Body of pancreas (tissue), 4 donors: ENCODE results near the gene MRPL27. TPM values are rescaled to one million over a fixed set of nuclear protein-coding genes. Genes with fewer than 3 reads are reported as not detected.

ENCODE experiments used
- ATAC-seq: fragments of 150-250 bp; one replicate; pipeline ENCODE4 v1.9.1; 2016
- DNase-seq, 4 donors: peaks; one replicate each; pipeline ENCODE4 v3.0.0-alpha.2; 2019
- H3K27ac ChIP-seq, 4 donors: fragments of 200-600 bp; sonication (generic); 1 replicate in 3 of 4; 2 replicates in 1 of 4; pipeline versions ENCODE4 v1.5.1 to v1.6.1; 2016 to 2019; ENCODE audit warnings: mild to moderate bottlenecking in 1 of 4, mixed read lengths in 1 of 4, moderate library complexity in 1 of 4
- H3K27me3 ChIP-seq, 2 donors: fragments of 200-600 bp; sonication (generic); one replicate each; pipeline ENCODE4 v1.6.0; 2016; ENCODE audit warnings: mild to moderate bottlenecking in 1 of 2
- H3K36me3 ChIP-seq, 2 donors: fragments of 200-600 bp; sonication (generic); replicated peaks in 1 of 2; 2 replicates each; pipeline ENCODE4 v1.5.1; 2016; ENCODE audit warnings: low read depth in 2 of 2; ENCODE audit not compliant: insufficient read depth in 1 of 2
- H3K4me1 ChIP-seq: fragments of 200-600 bp; sonication (generic); one replicate; pipeline ENCODE4 v1.6.0; 2016
- H3K4me3 ChIP-seq, 2 donors: fragments of 200-600 bp; sonication (generic); 1 replicate in 1 of 2; 2 replicates in 1 of 2; pipeline ENCODE4 v1.5.1; 2016 to 2019
- H3K9me3 ChIP-seq, 3 donors: fragments of 200-600 bp; sonication (generic); 1 replicate in 2 of 3; 2 replicates in 1 of 3; pipeline ENCODE4 v1.5.1; 2016
- POLR2A ChIP-seq, 3 donors: fragments of 450-650 bp; IDR thresholded peaks; one replicate each; pipeline ENCODE4 v1.6.1; 2016; ENCODE audit warnings: antibody characterized with exemption in 3 of 3, mild to moderate bottlenecking in 2 of 3
- WGBS, 2 donors: methylation state at CpG; one replicate each; pipeline ENCODE4 v1.1.5; 2017; 5-methylcytosine and 5-hydroxymethylcytosine counted together
- intact Hi-C: fragments of 100-400 bp; cut with DNase I; formaldehyde crosslinking; loops from one replicate; pipeline ENCODE4 v1.15.1; 2023
- total RNA-seq, 2 donors: library from RNA; depleted of rRNA; stranded (reverse); fragments of >200 nt; gene quantifications; one replicate each; pipeline ENCODE4 v1.1.0, GENCODE V29; 2016
- TF ChIP-seq, protein P1 (sequence below), 7 experiments: fragments of 450-650 bp in 4 of 7; fragments of 200-600 bp in 3 of 7; sonication (generic) in 3 of 7; IDR thresholded peaks; one replicate each; pipeline ENCODE4 v1.5.1; 2016 to 2019; ENCODE audit warnings: antibody characterized with exemption in 7 of 7

Gene MRPL27
- total RNA-seq, 2 donors from 2014 or later: 26.5 to 31.3 TPM

DNA sequence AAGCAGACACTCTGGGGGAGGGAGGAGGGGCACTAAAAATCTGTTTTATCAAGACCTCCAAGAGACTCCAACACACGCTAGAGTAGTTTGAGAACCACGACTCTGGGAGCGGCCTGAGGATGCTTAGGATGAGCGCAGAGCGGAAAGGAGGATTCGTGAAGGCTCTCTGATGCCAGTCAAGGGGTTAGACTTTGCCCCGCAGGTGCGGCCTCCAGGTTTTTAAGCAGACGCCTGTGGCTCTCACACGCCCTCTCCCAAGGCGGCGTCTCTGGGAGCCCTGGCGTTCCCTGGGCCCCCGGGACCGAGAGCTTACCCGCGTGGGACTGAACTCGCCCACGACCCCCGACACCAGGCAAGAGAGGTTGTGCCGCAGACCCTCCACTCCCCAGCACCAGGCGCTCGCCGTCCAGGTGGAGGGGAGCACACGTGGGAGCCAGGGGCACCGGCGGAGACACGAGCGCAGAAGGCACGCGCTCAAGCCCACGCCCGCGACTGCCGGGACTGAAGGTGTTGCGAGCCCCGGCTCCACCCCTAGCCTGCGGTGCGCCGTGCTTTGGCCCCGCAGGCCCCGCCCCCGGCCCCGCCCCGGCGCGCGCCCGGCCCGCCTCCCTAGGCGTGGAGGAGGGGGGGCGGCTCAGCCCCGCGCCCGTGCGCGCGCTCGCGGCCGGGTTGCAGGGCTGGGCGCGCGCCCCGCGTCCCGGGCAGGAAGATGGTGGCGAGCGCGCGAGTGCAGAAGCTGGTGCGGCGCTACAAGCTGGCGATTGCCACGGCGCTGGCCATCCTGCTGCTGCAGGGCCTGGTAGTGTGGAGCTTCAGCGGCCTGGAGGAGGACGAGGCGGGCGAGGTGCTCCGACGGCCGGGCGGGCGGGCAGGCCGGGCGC is 27.3 kb downstream of the MRPL27 start, which contains the start of gene XYLT2:
XYLT2 (plus strand) TSS at position 695 of the 881 bp plus-strand sequence; CDS start at position 710, 15 bp downstream.
- Histone ChIP-seq H3K9me3 (no peaks in the 10 kb centered on the region), H3K27me3 (no peaks in the 10 kb centered on the region), H3K27ac (peak within 1 kb of the TSS; percentile 24 to 69 (median 47)), H3K4me3 (peak within 1 kb of the TSS; percentile 51 to 71), H3K4me1 (peaks cover 20% of the 10 kb centered on the region), H3K36me3 (no peaks in the 10 kb centered on the region)
- 0 to 2% methylated on average over 2 to 74 of the region's 87 CpGs for WGBS, 2 donors
- TF ChIP-seq POLR2A (IDR thresholded peaks at IDR 0.05): peak; percentile 39 to 62 (median 57)
- TF ChIP-seq, protein P1, sequence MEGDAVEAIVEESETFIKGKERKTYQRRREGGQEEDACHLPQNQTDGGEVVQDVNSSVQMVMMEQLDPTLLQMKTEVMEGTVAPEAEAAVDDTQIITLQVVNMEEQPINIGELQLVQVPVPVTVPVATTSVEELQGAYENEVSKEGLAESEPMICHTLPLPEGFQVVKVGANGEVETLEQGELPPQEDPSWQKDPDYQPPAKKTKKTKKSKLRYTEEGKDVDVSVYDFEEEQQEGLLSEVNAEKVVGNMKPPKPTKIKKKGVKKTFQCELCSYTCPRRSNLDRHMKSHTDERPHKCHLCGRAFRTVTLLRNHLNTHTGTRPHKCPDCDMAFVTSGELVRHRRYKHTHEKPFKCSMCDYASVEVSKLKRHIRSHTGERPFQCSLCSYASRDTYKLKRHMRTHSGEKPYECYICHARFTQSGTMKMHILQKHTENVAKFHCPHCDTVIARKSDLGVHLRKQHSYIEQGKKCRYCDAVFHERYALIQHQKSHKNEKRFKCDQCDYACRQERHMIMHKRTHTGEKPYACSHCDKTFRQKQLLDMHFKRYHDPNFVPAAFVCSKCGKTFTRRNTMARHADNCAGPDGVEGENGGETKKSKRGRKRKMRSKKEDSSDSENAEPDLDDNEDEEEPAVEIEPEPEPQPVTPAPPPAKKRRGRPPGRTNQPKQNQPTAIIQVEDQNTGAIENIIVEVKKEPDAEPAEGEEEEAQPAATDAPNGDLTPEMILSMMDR (IDR thresholded peaks at IDR 0.05): peak in 1 of 7 experiments; percentile 5
- intact Hi-C loops: no loop called here
- peak; percentile 95 for ATAC-seq
- peak; percentile 88 to 95 (median 90) for DNase-seq

DNA sequence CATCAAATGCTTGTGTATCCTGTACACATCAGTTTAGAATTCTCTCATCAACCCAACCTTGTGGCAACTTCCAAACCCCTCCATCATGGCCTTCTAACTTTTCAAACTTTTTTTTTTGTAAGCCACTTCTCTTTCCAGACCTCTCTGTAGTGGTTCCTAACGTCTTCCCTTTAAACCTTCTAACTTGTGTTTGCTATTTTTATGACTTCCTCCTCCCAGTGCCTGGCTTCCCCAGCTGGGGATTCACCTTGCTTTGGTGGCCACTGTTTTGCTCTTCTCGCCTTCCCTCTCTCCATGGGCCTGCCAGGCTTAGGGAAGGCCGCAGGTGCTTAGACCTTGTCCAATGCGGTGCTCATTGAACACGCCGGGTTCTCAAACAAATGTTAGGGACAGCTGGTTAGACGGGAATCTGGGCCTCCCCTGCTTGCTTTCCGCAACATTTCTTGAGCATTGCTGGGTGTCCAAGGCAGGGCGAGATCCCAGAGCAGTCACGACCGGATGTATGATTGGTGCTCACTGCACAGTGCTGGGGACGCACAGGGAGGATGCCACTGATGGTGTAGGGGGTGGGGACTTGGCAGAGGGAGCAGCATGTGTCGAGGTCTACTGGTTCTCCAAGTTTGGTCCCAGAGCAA is 28.1 kb downstream of the MRPL27 start:
- no peak for DNase-seq
- H3K27me3 ChIP-seq: no peaks in the 10 kb centered on the region
- H3K27ac ChIP-seq: no peak overlapping the region
- H3K36me3 ChIP-seq: no peaks in the 10 kb centered on the region
- 72 to 87% methylated on average over 9 to 13 of the region's 13 CpGs for WGBS, 2 donors
- no peak for ATAC-seq
- intact Hi-C loops: no loop called here
- no peak overlapping the region for H3K4me3 ChIP-seq
- TF ChIP-seq POLR2A (IDR thresholded peaks at IDR 0.05): no peak
- TF ChIP-seq, protein P1 (IDR thresholded peaks at IDR 0.05): no peak
- peaks cover 20% of the 10 kb centered on the region for H3K4me1 ChIP-seq
- H3K9me3 ChIP-seq: no peaks in the 10 kb centered on the region

DNA sequence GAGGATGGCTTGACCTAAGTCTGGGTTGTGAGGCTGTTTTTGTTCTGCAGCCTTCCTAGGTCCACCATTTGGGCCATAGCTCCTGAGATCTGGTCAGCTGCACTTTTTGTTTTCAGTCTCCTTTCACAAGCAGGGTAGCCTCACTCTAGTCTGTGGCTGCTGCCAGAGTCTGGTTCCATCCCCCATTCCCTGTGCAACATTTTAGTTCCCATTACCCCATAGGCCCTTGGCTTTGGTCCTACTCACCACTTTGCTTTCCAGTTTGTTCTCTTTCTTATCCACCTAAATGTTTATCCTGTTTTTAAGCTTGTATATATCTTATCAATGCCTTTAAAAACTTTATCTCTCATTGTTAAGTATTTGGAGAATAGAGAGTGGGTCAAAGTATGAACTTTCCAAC is 33.6 kb downstream of the MRPL27 start:
- intact Hi-C loops: no loop called here

DNA sequence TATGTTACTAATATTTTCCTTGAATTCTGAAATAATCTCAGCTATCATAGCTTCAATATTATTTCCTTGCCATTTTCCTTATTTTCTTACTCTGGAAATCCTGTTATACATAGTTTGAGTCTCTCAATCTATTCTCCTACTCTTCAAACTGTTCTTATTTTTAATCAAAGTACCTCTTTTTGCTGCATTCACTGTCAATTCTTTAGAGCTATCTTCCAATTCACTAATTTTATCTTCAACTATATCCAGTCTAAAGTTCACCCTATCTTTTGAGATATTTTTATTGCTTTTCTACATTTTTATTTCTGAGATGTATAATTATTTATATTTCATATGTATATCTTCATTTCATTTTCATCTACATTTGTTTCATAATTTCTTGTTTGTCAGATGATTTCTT is 34.3 kb downstream of the MRPL27 start:
- TF ChIP-seq, protein P1 (IDR thresholded peaks at IDR 0.05): no peak
- TF ChIP-seq POLR2A (IDR thresholded peaks at IDR 0.05): no peak
- Histone ChIP-seq H3K4me1 (no peaks in the 10 kb centered on the region), H3K27me3 (no peaks in the 10 kb centered on the region), H3K9me3 (no peaks in the 10 kb centered on the region), H3K27ac (no peak overlapping the region), H3K4me3 (no peak overlapping the region), H3K36me3 (no peaks in the 10 kb centered on the region)
- intact Hi-C loops: no loop called here
- DNase-seq (no peak), ATAC-seq (no peak)

More for the DNA sequence above, 33.6 kb downstream of the MRPL27 start:
- no peak for DNase-seq
- Histone ChIP-seq H3K4me1 (no peaks in the 10 kb centered on the region), H3K27me3 (no peaks in the 10 kb centered on the region), H3K36me3 (no peaks in the 10 kb centered on the region), H3K27ac (no peak overlapping the region), H3K4me3 (no peak overlapping the region), H3K9me3 (no peaks in the 10 kb centered on the region)
- no peak for ATAC-seq
- no peak for TF ChIP-seq POLR2A (IDR thresholded peaks at IDR 0.05)
- TF ChIP-seq, protein P1 (IDR thresholded peaks at IDR 0.05): no peak
